GM23248 (cell line): ENCODE results near the gene IQGAP2. TPM values are rescaled to one million over a fixed set of nuclear protein-coding genes. Genes with fewer than 3 reads are reported as not detected.
A peak's percentile ranks its signal among the peaks of the same experiment; 100 is the strongest.

Source experiments
- DNase-seq: peaks from one replicate; pipeline ENCODE4 v3.0.0-alpha.2; 2015
- H2AFZ ChIP-seq: fragments of 200-600 bp; sonication (generic); 2 replicates; pipeline ENCODE4 v1.6.1; 2016; ENCODE audit warnings: antibody characterized with exemption
- H3F3A ChIP-seq: fragments of 200-600 bp; sonication (generic); 2 replicates; pipeline ENCODE4 v1.6.1; 2016; ENCODE audit warnings: mild to moderate bottlenecking, antibody characterized with exemption, mixed run types; ENCODE audit not compliant: insufficient read depth
- H3K27ac ChIP-seq: fragments of 200-600 bp; sonication (generic); 2 replicates; pipeline ENCODE4 v1.5.1; 2016; ENCODE audit warnings: mild to moderate bottlenecking
- H3K27me3 ChIP-seq: fragments of 200-600 bp; sonication (generic); replicated peaks from 2 replicates; pipeline ENCODE4 v1.6.1; 2016; ENCODE audit warnings: mild to moderate bottlenecking; ENCODE audit not compliant: insufficient read depth
- H3K36me3 ChIP-seq: fragments of 200-600 bp; sonication (generic); 2 replicates; pipeline ENCODE4 v1.6.1; 2016; ENCODE audit warnings: low read depth, mild to moderate bottlenecking
- H3K4me1 ChIP-seq: fragments of 200-600 bp; sonication (generic); 2 replicates; pipeline ENCODE4 v1.6.1; 2016; ENCODE audit warnings: mild to moderate bottlenecking; ENCODE audit not compliant: insufficient read depth
- H3K4me2 ChIP-seq: fragments of 200-600 bp; sonication (generic); one replicate; pipeline ENCODE4 v1.6.1; 2016; ENCODE audit warnings: mild to moderate bottlenecking; ENCODE audit not compliant: unreplicated experiment
- H3K4me3 ChIP-seq: fragments of 200-600 bp; sonication (generic); 2 replicates; pipeline ENCODE4 v1.5.1; 2016; ENCODE audit warnings: mild to moderate bottlenecking
- H3K79me2 ChIP-seq: fragments of 200-600 bp; sonication (generic); 2 replicates; pipeline ENCODE4 v1.6.1; 2016; ENCODE audit warnings: mild to moderate bottlenecking; ENCODE audit not compliant: insufficient read depth
- H3K9ac ChIP-seq: fragments of 200-600 bp; sonication (generic); 2 replicates; pipeline ENCODE4 v1.6.1; 2016; ENCODE audit warnings: mild to moderate bottlenecking
- H3K9me2 ChIP-seq: fragments of 200-600 bp; sonication (generic); 2 replicates; pipeline ENCODE4 v1.6.1; 2016; ENCODE audit warnings: mixed run types, mild to moderate bottlenecking, moderate library complexity; ENCODE audit not compliant: insufficient read depth
- H3K9me3 ChIP-seq: fragments of 200-600 bp; sonication (generic); one replicate; pipeline ENCODE4 v1.6.1; 2017; ENCODE audit warnings: low read depth
- H4K20me1 ChIP-seq: fragments of 200-600 bp; sonication (generic); 2 replicates; pipeline ENCODE4 v1.6.0; 2016; ENCODE audit not compliant: insufficient read depth
- EZH2 ChIP-seq: fragments of 200-600 bp; sonication (generic); IDR thresholded peaks from 2 replicates; pipeline ENCODE4 v1.6.1; 2018; ENCODE audit warnings: antibody characterized with exemption, mild to moderate bottlenecking; ENCODE audit not compliant: insufficient read depth, poor library complexity, severe bottlenecking
- EZH2phosphoT487 ChIP-seq: fragments of 200-600 bp; sonication (generic); IDR thresholded peaks from 2 replicates; pipeline ENCODE4 v1.6.1; 2018; ENCODE audit warnings: antibody characterized with exemption, moderate library complexity, mild to moderate bottlenecking, low read depth; ENCODE audit not compliant: insufficient read depth
- WGBS, 2 experiments: methylation state at CpG; one replicate each; pipeline ENCODE4 v1.1.6; 2015 to 2017; ENCODE audit warnings: low lambda C conversion rate in 2 of 2, low coverage in 1 of 2; ENCODE audit errors: missing lambda C conversion rate in 2 of 2; 5-methylcytosine and 5-hydroxymethylcytosine counted together
- in situ Hi-C: fragments of 300-500 bp; cut with MboI; formaldehyde crosslinking; loops from 2 replicates; pipeline ENCODE4 v1.15.0; 2020
- polyA plus RNA-seq: library from polyadenylated mRNA; unstranded; fragments of >200 nt; fragmentation: Nextera tagmentation; extraction: Ambion mirVana; gene quantifications from 2 replicates; pipeline ENCODE4 v1.2.1, GENCODE V29; 2016
- total RNA-seq: library from RNA; depleted of rRNA; stranded (reverse); fragments of >200 nt; shearing (Covaris generic); gene quantifications from 2 replicates; pipeline ENCODE4 v1.2.3, GENCODE V29; 2014

IQGAP2 gene
- total and polyA plus RNA-seq, 2 experiments from 2014 or later = 0.11 TPM; not detected in 1

DNA sequence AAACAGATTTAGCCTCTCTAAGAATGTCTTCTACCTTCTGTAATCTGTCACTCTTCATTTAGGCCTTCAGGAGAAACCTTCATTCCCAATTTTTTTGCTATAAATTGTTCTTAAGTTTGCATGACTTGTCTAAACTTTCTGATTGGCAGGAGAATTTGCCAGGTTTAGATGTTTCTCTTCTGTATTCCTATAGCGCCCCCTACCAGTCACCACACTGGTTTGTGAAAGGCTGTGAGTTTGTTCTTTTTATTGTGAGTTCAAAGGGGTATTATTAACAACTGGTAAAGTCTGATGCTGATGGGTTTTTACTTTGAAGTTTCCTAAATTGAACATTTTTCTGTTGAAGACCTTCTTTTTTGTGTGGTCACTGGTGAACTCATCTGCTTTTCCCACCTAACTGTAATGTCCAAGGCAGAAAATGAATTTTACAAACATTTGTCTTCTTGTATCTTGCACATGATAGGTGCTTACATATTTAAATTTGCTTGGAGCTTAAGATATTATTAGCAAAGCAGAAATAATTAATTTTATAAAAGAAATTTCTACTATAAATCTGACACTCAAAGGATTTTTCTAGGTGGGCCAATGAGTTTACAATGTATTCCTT, 238.5 kb downstream of the IQGAP2 start:
- peaks cover 37% of the 10 kb centered on the region for H3K27me3 ChIP-seq
- H3K9me2 ChIP-seq = no peaks in the 10 kb centered on the region
- no peaks in the 10 kb centered on the region for H3K79me2 ChIP-seq
- in situ Hi-C loops = no loop called here
- H3K9me3 ChIP-seq = no peaks in the 10 kb centered on the region
- H3K36me3 ChIP-seq = no peaks in the 10 kb centered on the region
- DNase-seq = peak; percentile 74
- H3F3A ChIP-seq = no peaks in the 10 kb centered on the region
- H3K27ac ChIP-seq = no peak overlapping the region
- no peaks in the 10 kb centered on the region for H4K20me1 ChIP-seq
- H3K4me3 ChIP-seq = no peak overlapping the region
- H3K9ac ChIP-seq = no peak overlapping the region
- H2AFZ ChIP-seq = no peak overlapping the region
- H3K4me1 ChIP-seq = no peaks in the 10 kb centered on the region
- WGBS, 2 experiments = 0 to 5% methylated on average over 1 of the region's 1 CpG
- H3K4me2 ChIP-seq = no peak overlapping the region
- no peak for TF ChIP-seq EZH2
- no peak for TF ChIP-seq EZH2phosphoT487

DNA sequence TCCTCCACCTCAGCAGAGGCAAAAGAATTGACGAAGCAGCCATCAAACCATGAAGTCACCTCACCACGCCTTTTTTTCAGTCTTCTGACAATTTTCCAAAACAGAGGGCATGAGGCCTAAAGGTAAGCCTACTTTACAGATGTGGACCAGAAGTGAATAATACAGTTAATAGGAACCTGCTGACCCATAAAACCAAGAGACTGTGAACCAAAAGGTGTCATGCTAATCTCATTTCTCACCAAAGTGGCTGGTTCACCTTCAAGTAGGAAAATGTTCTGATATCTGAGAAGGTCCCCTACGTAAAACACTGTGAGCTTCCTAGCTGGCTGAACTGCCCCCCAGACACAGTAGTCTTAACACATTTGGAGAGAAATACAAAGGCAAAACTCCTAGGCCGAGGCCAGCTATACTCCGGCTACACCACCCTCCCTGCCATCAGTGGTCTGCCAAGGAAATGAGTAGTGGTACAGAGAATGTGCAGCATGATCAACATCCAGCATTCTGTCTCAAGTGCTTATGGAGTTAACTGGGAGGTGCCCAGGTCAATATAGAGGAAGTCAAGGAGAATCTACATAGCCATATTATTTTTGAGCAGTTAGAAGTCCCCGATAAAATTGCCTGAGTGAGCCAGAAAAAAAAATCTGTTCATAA, 239.4 kb downstream of the IQGAP2 start:
- H3K9ac ChIP-seq = no peak overlapping the region
- H3F3A ChIP-seq = no peaks in the 10 kb centered on the region
- H3K4me1 ChIP-seq = no peaks in the 10 kb centered on the region
- H4K20me1 ChIP-seq = no peaks in the 10 kb centered on the region
- H3K79me2 ChIP-seq = no peaks in the 10 kb centered on the region
- H3K4me2 ChIP-seq = no peak overlapping the region
- 93 to 96% methylated on average over 6 of the region's 6 CpGs for WGBS, 2 experiments
- DNase-seq = no peak
- H3K36me3 ChIP-seq = no peaks in the 10 kb centered on the region
- no peak overlapping the region for H2AFZ ChIP-seq
- H3K9me2 ChIP-seq = no peaks in the 10 kb centered on the region
- in situ Hi-C loops = no loop called here
- H3K4me3 ChIP-seq = no peak overlapping the region
- no peak for TF ChIP-seq EZH2phosphoT487
- no peak for TF ChIP-seq EZH2
- H3K9me3 ChIP-seq = no peaks in the 10 kb centered on the region
- no peak overlapping the region for H3K27ac ChIP-seq
- H3K27me3 ChIP-seq = peaks cover 30% of the 10 kb centered on the region

DNA sequence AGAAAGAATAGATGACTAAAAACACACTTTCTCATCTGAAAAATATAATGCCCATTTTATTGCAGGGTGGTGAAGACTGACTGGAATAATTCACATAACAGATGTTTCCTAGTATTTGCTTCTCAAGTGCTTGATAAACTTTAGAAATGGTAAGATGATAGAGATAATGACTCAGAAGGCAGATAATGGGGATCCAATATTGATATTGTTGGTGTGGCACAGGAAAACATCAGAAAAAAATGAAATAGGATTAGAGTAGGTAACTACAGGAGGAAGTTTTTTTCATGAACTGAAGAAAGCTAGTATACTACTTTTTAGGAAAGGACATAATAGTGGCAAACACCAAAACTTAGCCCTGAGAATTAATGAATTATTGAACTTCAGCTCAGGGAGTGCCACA, 240.3 kb downstream of the IQGAP2 start:
- H4K20me1 ChIP-seq = no peaks in the 10 kb centered on the region
- no peaks in the 10 kb centered on the region for H3F3A ChIP-seq
- no peak for DNase-seq
- TF ChIP-seq EZH2 (no peak), EZH2phosphoT487 (no peak)
- H3K9me3 ChIP-seq = no peaks in the 10 kb centered on the region
- H3K4me2 ChIP-seq = no peak overlapping the region
- H3K9me2 ChIP-seq = no peaks in the 10 kb centered on the region
- H3K9ac ChIP-seq = no peak overlapping the region
- no peaks in the 10 kb centered on the region for H3K4me1 ChIP-seq
- H3K4me3 ChIP-seq = no peak overlapping the region
- H3K27me3 ChIP-seq = peaks cover 24% of the 10 kb centered on the region
- H3K79me2 ChIP-seq = no peaks in the 10 kb centered on the region
- in situ Hi-C loops = no loop called here
- H3K36me3 ChIP-seq = no peaks in the 10 kb centered on the region
- H2AFZ ChIP-seq = no peak overlapping the region
- H3K27ac ChIP-seq = no peak overlapping the region

DNA sequence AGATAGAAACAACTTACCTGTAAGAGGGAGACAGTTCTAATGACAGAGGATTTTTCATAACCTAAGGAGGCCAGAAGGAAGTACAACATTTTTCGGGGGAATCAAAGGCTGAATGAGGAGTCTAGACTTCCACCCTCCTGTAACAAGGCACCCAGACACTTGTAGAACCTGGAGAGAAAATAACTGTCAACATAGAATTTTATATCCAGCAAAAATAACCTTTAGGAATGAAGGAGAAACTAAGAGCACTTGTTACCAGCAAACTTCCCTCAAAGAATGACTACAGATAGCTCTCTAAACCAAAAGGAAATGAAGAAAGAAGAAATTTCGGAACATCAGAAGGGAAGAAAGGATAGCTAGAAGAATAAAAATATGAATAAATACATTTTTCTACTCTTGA, 246.1 kb downstream of the IQGAP2 start:
- 63 to 64% methylated on average over 2 of the region's 2 CpGs for WGBS, 2 experiments

More for the DNA sequence above, 246.1 kb downstream of the IQGAP2 start:
- Histone ChIP-seq H3K9me2 (no peaks in the 10 kb centered on the region), H4K20me1 (no peaks in the 10 kb centered on the region), H3K9me3 (no peaks in the 10 kb centered on the region), H3K36me3 (no peaks in the 10 kb centered on the region), H3K27me3 (peaks cover 9% of the 10 kb centered on the region), H3K27ac (no peak overlapping the region), H2AFZ (no peak overlapping the region), H3F3A (no peaks in the 10 kb centered on the region), H3K4me3 (no peak overlapping the region), H3K4me2 (no peak overlapping the region), H3K9ac (no peak overlapping the region), H3K79me2 (no peaks in the 10 kb centered on the region), H3K4me1 (no peaks in the 10 kb centered on the region)
- TF ChIP-seq EZH2 (no peak), EZH2phosphoT487 (no peak)
- DNase-seq = no peak
- in situ Hi-C loops = no loop called here
